Mucosa of stomach (tissue), 1 donor: ENCODE data around the gene LAMA3.

Experiments
- H3K27me3 ChIP-seq: one replicate; pipeline ENCODE4 v1.7.0; 2013; ENCODE audit warnings: mild to moderate bottlenecking, low read length; ENCODE audit not compliant: control insufficient read depth, insufficient read depth
- H3K36me3 ChIP-seq: one replicate; pipeline ENCODE4 v1.7.0; 2013; ENCODE audit warnings: low read length; ENCODE audit not compliant: control insufficient read depth, insufficient read depth
- H3K4me1 ChIP-seq: one replicate; pipeline ENCODE4 v1.7.0; 2013; ENCODE audit warnings: mild to moderate bottlenecking, low read length; ENCODE audit not compliant: control insufficient read depth, insufficient read depth
- H3K4me3 ChIP-seq: one replicate; pipeline ENCODE4 v1.7.0; 2013; ENCODE audit warnings: low read length
- H3K9ac ChIP-seq: one replicate; pipeline ENCODE4 v1.7.0; 2013; ENCODE audit warnings: mild to moderate bottlenecking, low read length, moderate library complexity
- H3K9me3 ChIP-seq: one replicate; pipeline ENCODE4 v1.7.0; 2013; ENCODE audit warnings: mild to moderate bottlenecking, low read length, moderate library complexity; ENCODE audit not compliant: control insufficient read depth
- donor health status: Pancreatic carcinoma.

The LAMA3 gene

DNA sequence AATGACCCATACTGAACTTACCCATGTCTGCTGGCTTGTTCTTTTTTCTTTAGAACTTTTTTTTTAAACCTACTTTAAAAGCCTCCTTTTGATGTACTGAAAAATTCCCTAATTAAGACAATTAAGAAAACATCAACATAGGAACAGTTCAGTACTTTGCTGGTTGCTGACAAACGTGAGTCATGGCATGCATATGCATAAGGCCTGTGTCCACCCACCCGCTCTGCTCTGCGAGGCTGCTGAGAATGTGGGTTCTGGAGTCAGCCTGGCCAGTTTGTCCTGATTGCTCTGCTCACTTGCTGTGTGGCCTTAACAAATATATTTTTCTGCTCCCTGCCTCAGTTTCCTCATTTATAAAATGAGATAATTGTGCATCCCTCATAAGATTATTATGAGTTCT, 27.3 kb downstream of the LAMA3 start:
- H3K36me3 ChIP-seq, result no peaks in the 10 kb centered on the region
- no peak overlapping the region for H3K9ac ChIP-seq
- no peaks in the 10 kb centered on the region for H3K27me3 ChIP-seq
- no peaks in the 10 kb centered on the region for H3K9me3 ChIP-seq
- H3K4me1 ChIP-seq, result peaks cover 10% of the 10 kb centered on the region
- no peak overlapping the region for H3K4me3 ChIP-seq

DNA sequence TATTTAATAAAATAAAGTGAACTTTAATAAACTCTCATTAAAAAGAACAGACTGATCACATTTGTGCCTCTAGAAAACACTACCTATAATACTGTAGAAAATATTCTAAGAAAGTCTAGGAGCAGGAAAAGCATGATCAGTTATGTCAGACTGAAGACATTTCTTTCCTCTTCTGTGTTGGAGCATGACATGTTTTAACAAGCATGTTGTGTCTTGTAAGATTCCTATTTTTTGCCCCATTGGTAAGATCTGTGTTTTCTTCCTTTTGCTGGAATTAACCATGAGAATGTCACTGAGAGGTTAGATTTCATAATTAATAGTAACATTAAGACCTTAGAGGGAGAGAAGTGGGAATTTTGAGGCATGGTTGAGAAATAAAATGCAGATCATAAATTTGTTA, 27.7 kb downstream of the LAMA3 start:
- no peaks in the 10 kb centered on the region for H3K36me3 ChIP-seq

DNA sequence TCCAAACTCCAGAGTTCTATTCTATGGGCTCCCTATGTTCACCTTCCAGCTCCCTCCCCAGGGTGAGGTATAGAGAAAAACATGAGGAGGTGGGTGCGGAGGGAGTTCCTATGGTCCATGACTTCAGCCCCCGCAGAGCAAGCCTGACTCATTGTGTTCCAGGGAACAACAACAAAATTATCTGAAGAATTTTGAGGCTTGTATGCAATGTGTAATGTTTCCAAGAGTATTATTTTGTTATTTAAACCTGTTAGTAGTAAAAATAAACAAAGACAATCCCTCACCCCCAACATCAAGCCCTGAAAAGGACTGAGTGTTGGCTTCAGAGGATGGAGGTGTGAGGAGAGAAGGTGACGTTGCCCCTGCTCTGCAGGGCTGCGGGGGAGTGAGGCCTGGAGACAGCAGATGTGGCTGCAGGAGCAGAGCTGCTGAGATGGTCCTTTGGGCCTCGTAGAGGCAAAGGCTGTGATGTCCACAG, 29.0 kb downstream of the LAMA3 start:
- H3K9me3 ChIP-seq, result no peaks in the 10 kb centered on the region
- no peak overlapping the region for H3K9ac ChIP-seq
- H3K27me3 ChIP-seq, result no peaks in the 10 kb centered on the region
- H3K4me3 ChIP-seq, result no peak overlapping the region
- no peaks in the 10 kb centered on the region for H3K36me3 ChIP-seq
- peaks cover 20% of the 10 kb centered on the region for H3K4me1 ChIP-seq

More for the DNA sequence above, 27.7 kb downstream of the LAMA3 start:
- Histone ChIP-seq H3K27me3 (no peaks in the 10 kb centered on the region), H3K9ac (no peak overlapping the region), H3K9me3 (no peaks in the 10 kb centered on the region), H3K4me1 (peaks cover 14% of the 10 kb centered on the region), H3K4me3 (no peak overlapping the region)

DNA sequence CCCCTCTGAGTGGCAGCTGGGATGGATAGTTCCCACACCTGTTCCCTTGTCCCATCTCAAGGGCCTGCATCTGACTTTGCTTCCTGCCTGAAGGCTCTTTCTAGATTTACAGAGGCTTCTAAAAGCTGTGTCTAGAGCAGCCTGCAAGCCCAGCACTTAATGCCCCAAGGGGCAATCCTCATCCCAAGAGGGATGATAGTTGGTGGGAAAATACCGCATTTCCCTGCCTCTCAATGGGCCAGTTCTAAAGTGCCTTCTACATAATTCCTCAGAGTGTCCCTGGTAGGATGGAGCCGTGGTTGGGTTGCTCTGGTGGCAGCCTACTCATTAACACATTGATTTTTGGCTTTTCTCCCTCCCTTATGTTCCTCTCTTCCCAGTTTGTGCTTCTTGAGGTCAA, 29.5 kb downstream of the LAMA3 start:
- H3K4me1 ChIP-seq, result peaks cover 20% of the 10 kb centered on the region
- no peaks in the 10 kb centered on the region for H3K36me3 ChIP-seq
- no peaks in the 10 kb centered on the region for H3K27me3 ChIP-seq
- no peak overlapping the region for H3K4me3 ChIP-seq
- H3K9me3 ChIP-seq, result no peaks in the 10 kb centered on the region
- H3K9ac ChIP-seq, result no peak overlapping the region

DNA sequence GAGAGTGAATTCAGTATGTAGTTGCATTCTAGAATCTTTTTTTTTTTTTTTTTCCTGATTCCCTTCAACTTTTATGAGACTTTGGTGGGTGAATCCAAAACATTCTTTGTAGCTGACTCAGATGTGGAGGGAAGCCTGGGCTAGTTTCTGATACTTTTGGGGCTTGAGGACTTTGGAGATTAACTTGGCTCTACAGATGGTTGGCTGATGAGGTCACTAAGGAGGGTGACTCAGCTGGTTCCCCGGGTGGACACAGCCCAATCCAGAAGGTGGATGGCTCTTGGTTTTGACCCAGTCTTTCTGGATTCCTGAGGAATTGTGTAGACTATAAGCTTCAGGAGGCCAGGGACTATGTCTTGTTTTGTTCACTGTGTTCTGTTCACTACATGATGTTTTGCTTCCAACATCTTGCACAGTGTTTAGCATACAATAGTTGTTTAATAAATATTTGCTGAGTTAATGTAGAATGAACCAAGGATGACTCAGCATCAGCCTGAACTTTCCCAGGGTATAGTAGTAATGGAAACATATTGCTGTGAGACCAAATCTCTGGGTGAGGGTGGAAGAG, 30.5 kb downstream of the LAMA3 start:
- Histone ChIP-seq H3K4me1 (peaks cover 20% of the 10 kb centered on the region), H3K9me3 (no peaks in the 10 kb centered on the region), H3K36me3 (no peaks in the 10 kb centered on the region)

DNA sequence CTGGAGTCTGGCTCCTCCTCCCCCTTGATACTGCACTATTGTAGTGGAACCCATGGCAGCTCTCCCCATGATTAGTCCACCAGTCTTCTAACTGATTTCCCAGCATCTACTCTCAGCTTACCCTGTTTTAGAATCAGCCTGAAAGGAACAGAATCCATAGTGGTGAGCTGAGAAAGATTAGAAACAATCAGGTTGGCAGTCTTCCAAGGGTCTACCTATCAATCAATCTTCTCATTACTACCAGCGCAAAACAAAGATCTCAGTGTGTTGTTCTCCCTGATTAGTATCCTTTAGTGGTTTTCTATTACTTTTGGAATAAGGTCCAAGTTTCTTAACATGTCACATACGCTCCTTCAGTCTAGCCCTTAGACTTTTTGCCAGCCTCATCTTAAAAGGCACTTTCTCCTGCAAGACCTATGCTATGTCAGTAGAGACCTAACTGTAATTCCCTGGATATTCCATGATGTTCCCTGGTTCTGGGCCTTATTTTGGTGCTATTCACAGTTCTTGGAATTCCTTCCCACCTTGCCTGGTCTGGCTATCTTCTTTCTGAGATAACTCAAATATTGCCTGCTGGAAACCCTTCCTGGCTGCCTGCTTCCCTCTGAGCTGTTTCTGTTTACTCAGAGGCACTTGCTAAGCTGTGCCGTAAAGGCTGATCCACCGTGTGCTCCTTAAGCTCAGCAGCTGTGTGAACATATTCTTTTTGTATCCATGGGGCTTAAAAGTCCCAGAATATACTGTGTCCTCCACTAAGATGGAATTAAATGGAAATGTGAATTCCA, 32.6 kb downstream of the LAMA3 start:
- no peak overlapping the region for H3K4me3 ChIP-seq
- no peaks in the 10 kb centered on the region for H3K27me3 ChIP-seq
- H3K9ac ChIP-seq, result no peak overlapping the region
- H3K36me3 ChIP-seq, result no peaks in the 10 kb centered on the region
- no peaks in the 10 kb centered on the region for H3K9me3 ChIP-seq
- H3K4me1 ChIP-seq, result peaks cover 20% of the 10 kb centered on the region

More for the DNA sequence above, 30.5 kb downstream of the LAMA3 start:
- Histone ChIP-seq H3K27me3 (no peaks in the 10 kb centered on the region), H3K9ac (no peak overlapping the region), H3K4me3 (no peak overlapping the region)

DNA sequence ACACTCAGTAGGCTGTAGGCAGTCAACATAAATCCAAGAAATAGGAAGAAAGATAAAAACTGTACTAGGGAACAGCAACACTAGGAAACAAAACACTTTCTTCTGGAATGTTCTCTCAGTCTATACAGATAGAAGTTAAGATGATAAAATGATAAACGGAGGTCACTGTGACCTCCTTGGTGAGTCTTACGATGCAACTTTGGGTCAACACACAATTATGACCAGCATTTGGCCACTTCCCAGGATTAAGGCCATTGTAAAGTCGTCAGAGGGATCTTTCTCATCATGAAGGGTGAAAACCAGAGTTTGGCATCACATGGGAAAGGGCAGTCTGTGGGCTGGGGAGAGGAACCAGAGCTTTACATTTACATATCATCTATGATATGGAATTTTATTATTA, 33.4 kb downstream of the LAMA3 start:
- no peak overlapping the region for H3K4me3 ChIP-seq
- H3K27me3 ChIP-seq, result no peaks in the 10 kb centered on the region
- no peaks in the 10 kb centered on the region for H3K36me3 ChIP-seq
- no peaks in the 10 kb centered on the region for H3K9me3 ChIP-seq
- H3K9ac ChIP-seq, result no peak overlapping the region
- H3K4me1 ChIP-seq, result peaks cover 20% of the 10 kb centered on the region

DNA sequence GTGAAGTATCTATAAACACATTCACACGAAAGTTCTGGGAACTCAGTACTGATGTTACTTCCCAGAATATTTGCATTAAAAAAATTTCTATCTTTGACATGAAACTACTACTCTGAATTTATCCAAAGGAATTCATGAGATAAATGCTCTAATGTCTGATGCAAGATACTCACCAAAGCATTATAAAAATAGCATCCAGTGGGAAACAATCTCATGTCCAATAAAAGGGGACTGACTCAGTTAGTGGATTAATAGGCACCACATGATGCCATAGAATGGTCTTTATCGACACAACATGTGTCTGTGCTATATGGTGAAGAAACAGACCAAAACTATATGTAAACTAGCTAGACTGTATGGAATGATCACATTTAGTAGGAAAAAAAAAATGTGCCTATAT, 33.9 kb downstream of the LAMA3 start:
- Histone ChIP-seq H3K4me3 (no peak overlapping the region), H3K9ac (no peak overlapping the region), H3K4me1 (peaks cover 20% of the 10 kb centered on the region), H3K27me3 (no peaks in the 10 kb centered on the region), H3K36me3 (no peaks in the 10 kb centered on the region), H3K9me3 (no peaks in the 10 kb centered on the region)

DNA sequence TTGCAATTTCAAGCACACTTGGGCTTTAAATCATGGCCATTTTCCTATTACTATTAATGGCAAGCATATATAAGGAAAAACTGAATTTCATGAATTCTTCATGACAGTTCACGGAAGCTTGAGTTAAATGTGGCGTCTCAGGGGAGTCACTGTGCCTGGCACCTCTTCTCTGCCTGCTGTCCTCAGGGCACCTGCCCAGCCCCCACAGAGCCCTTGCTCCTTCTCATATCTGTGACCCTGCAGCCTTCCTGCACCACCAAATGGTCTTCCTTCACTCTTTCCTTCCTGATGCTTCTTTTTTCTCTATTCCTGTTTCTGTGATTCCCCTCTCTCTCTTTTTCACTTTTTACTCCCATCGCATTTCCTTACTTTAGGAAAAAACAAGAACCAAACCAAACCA, 35.4 kb downstream of the LAMA3 start:
- Histone ChIP-seq H3K9me3 (no peaks in the 10 kb centered on the region), H3K4me3 (no peak overlapping the region), H3K27me3 (no peaks in the 10 kb centered on the region), H3K9ac (no peak overlapping the region), H3K36me3 (no peaks in the 10 kb centered on the region), H3K4me1 (peaks cover 16% of the 10 kb centered on the region)

DNA sequence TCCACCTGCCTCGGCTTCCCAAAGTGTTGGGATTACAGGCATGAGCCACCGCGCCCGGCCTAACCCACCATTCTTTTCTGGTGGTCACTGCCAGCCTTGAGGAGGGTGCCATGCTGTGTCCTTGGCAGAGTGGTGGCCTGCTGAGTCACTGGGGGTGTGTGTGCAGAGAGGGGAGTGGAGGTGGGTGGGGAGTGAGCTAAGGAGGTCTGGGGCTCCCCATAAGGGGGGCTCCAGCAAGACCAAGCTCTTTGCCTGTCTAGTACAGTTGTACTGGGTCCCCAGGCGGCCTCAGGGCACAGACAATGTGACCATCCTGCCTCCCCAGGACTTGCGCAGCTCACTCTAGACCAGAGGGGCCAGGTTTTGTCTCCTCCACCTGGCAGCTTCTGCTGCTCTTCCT, 36.1 kb downstream of the LAMA3 start:
- Histone ChIP-seq H3K4me1 (peaks cover 14% of the 10 kb centered on the region), H3K9me3 (no peaks in the 10 kb centered on the region), H3K27me3 (no peaks in the 10 kb centered on the region), H3K4me3 (no peak overlapping the region), H3K36me3 (no peaks in the 10 kb centered on the region), H3K9ac (no peak overlapping the region)

DNA sequence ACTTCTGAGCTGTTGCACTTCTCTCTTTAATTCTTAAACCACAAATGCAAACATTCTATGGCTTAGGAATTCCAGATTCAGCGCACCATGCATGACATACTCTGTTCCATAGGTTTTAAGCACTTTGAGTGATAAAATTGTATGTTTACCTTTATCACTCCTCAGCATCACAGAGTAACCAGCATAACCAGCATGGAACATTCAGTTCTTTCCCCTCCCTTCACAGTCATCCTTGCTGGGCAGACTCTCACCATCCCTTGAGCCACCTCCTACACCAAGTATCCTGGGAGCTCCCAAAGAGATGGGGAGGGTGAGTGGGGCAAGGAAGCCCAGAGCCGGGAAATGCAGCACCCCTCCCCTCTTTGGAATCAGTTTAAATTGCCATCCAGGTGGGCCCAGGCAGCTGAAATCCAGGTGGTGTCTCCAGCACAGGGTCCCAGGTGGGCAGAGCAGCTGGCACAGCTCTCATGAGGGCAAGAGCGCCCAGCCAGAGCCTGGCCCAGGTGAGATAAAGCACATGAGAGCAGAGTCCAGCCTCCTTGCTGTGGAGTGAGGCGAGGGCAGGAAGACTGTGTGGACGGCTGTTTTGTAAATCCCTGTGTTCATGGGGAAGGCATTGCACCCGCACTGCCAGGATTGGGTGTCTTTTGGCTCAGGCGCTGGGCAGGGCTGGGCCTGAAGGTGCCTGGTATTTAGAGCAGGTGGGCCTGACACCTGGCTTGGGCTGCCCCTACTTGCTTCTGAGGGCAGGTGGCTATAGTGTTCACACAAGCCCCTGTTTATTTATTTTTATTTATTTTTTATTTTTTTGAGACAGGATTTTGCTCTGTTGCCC, 36.8 kb downstream of the LAMA3 start:
- H3K9ac ChIP-seq, result no peak overlapping the region
- H3K4me3 ChIP-seq, result no peak overlapping the region
- H3K9me3 ChIP-seq, result no peaks in the 10 kb centered on the region
- H3K36me3 ChIP-seq, result no peaks in the 10 kb centered on the region
- no peaks in the 10 kb centered on the region for H3K27me3 ChIP-seq
- peaks cover 14% of the 10 kb centered on the region for H3K4me1 ChIP-seq
